Caco-2 (cell line): ENCODE data around the gene BAG3. TPM values are rescaled to one million over a fixed set of nuclear protein-coding genes. Genes with fewer than 3 reads are reported as not detected.

Experiments
- BruUV-seq: library from RNA; stranded (reverse); fragments of 400-500 nt; replicated peaks from 2 replicates; lab custom pipeline; 2021; lab: Mats Ljungman, UMichigan
- CTCF ChIA-PET: fragments of 300-600 bp; sonication (Branson Sonifier 250); formaldehyde crosslinking; loops from one replicate; lab custom pipeline; 2022; ENCODE audit warnings: antibody characterized with exemption; lab: Charles Lee
- POLR2A ChIA-PET: fragments of 300-600 bp; sonication (Branson Sonifier 250); formaldehyde crosslinking; loops from one replicate; lab custom pipeline; 2022; ENCODE audit warnings: antibody characterized with exemption; lab: Charles Lee
- DNase-seq, 2 experiments: peaks; one replicate each; pipeline versions ENCODE4 v3.0.0 to v3.0.0-alpha.2; 2020 to 2022
- H3K27me3 ChIP-seq: replicated peaks from 2 replicates; pipeline ENCODE4 v1.6.0; 2011; ENCODE audit warnings: low read length; ENCODE audit not compliant: control insufficient read depth, insufficient read depth
- H3K36me3 ChIP-seq: 2 replicates; pipeline ENCODE4 v1.5.1; 2011; ENCODE audit warnings: low read length; ENCODE audit not compliant: control insufficient read depth, insufficient read depth
- H3K4me1 ChIP-seq: fragments of 250-450 bp; sonication (Bioruptor Pico); 2 replicates; pipeline ENCODE4 v1.5.1; 2020; ENCODE audit warnings: mild to moderate bottlenecking
- H3K4me3 ChIP-seq: 2 replicates; pipeline ENCODE4 v1.5.1; 2011; ENCODE audit warnings: low read depth, mild to moderate bottlenecking, control low read depth, low read length
- H3K9me3 ChIP-seq: fragments of 250-450 bp; sonication (Bioruptor Pico); 2 replicates; pipeline ENCODE4 v1.5.1; 2020; ENCODE audit warnings: mild to moderate bottlenecking, moderate library complexity
- H3K27ac Mint-ChIP-seq: one replicate; pipeline ENCODE4 v1.8.0; 2022; ENCODE audit warnings: mixed read lengths; ENCODE audit not compliant: unreplicated experiment
- H3K27me3 Mint-ChIP-seq: one replicate; pipeline ENCODE4 v1.8.0; 2022; ENCODE audit warnings: mixed read lengths; ENCODE audit not compliant: insufficient read depth, unreplicated experiment
- H3K36me3 Mint-ChIP-seq: one replicate; pipeline ENCODE4 v1.8.0; 2022; ENCODE audit warnings: mild to moderate bottlenecking, mixed read lengths; ENCODE audit not compliant: insufficient read depth, unreplicated experiment
- H3K4me1 Mint-ChIP-seq: one replicate; pipeline ENCODE4 v1.8.0; 2022; ENCODE audit warnings: low read depth, mixed read lengths; ENCODE audit not compliant: unreplicated experiment
- H3K4me3 Mint-ChIP-seq: one replicate; pipeline ENCODE4 v1.8.0; 2022; ENCODE audit warnings: mild to moderate bottlenecking, moderate library complexity, mixed read lengths; ENCODE audit not compliant: unreplicated experiment
- H3K9me3 Mint-ChIP-seq: one replicate; pipeline ENCODE4 v1.8.0; 2022; ENCODE audit warnings: mixed read lengths; ENCODE audit not compliant: unreplicated experiment
- CTCF ChIP-seq, 2 experiments: fragments of 200-600 bp in 1 of 2; IDR thresholded peaks; 1 replicate in 1 of 2; 2 replicates in 1 of 2; pipeline versions ENCODE4 v1.5.1 to v1.8.0; 2011 to 2022; ENCODE audit warnings: antibody characterized with exemption in 1 of 2, control low read depth in 1 of 2, inconsistent platforms in 1 of 2, low read depth in 1 of 2, low read length in 1 of 2, mild to moderate bottlenecking in 1 of 2, moderate library complexity in 1 of 2; ENCODE audit not compliant: insufficient read depth in 1 of 2, severe bottlenecking in 1 of 2, unreplicated experiment in 1 of 2
- intact Hi-C: fragments of 100-400 bp; cut with micrococcal nuclease; formaldehyde crosslinking; loops from one replicate; pipeline ENCODE4 v1.10.0; 2022; ENCODE audit not compliant: unreplicated experiment
- total RNA-seq: library from RNA; stranded (reverse); gene quantifications from 2 replicates; pipeline ENCODE4 v1.2.3, GENCODE V29; 2022

Gene BAG3
- total RNA-seq, 1 experiment from 2014 or later: 30.7 TPM

- H3K27ac Mint-ChIP-seq: no peak overlapping the region
- no peak for TF ChIP-seq CTCF (IDR thresholded peaks at IDR 0.05; ENCODE audit: insufficient read depth in 1 of 2, low read depth in 1 of 2, low read length in 1 of 2, severe bottlenecking in 1 of 2, unreplicated experiment in 1 of 2)
- Histone ChIP-seq H3K36me3 (0 out of 2 replicates have a peak, but pooled peaks cover 3% of the 10 kb centered on the region), H3K4me3 (no peak overlapping the region), H3K27me3 (no peaks in the 10 kb centered on the region), H3K9me3 (no peaks in the 10 kb centered on the region), H3K4me1 (peaks cover 19% of the 10 kb centered on the region)
- peaks cover 6% of the 10 kb centered on the region for H3K4me1 Mint-ChIP-seq
- no peak overlapping the region for H3K4me3 Mint-ChIP-seq
- no peak for DNase-seq
- no TSS peak for BruUV-seq
- H3K36me3 Mint-ChIP-seq: peaks cover 31% of the 10 kb centered on the region
- no peaks in the 10 kb centered on the region for H3K9me3 Mint-ChIP-seq
- intact Hi-C loops: no loop called here
- H3K27me3 Mint-ChIP-seq: no peaks in the 10 kb centered on the region
- POLR2A ChIA-PET: no interaction called here
- CTCF ChIA-PET: no interaction called here
Observed at GRCh38 chr10:119656760-119657159, 5.6 kb downstream of the BAG3 start.

GRCh38 chr10:119657725-119658124, 6.5 kb downstream of the BAG3 start:
- no peak overlapping the region for H3K4me3 ChIP-seq
- TF ChIP-seq CTCF (IDR thresholded peaks at IDR 0.05; ENCODE audit: insufficient read depth in 1 of 2, low read depth in 1 of 2, low read length in 1 of 2, severe bottlenecking in 1 of 2, unreplicated experiment in 1 of 2): no peak

GRCh38 chr10:119658274-119658673, 7.1 kb downstream of the BAG3 start:
- peak overlapping the region; percentile 69 for H3K27ac Mint-ChIP-seq
- Histone ChIP-seq H3K36me3 (0 out of 2 replicates have a peak, but pooled peaks cover 3% of the 10 kb centered on the region), H3K9me3 (no peaks in the 10 kb centered on the region), H3K4me3 (no peak overlapping the region), H3K4me1 (peaks cover 11% of the 10 kb centered on the region), H3K27me3 (no peaks in the 10 kb centered on the region)
- peaks cover 8% of the 10 kb centered on the region for H3K4me1 Mint-ChIP-seq
- POLR2A ChIA-PET: no interaction called here
- CTCF ChIA-PET: no interaction called here
- no peak for TF ChIP-seq CTCF (IDR thresholded peaks at IDR 0.05; ENCODE audit: insufficient read depth in 1 of 2, low read depth in 1 of 2, low read length in 1 of 2, severe bottlenecking in 1 of 2, unreplicated experiment in 1 of 2)
- peaks cover 37% of the 10 kb centered on the region for H3K36me3 Mint-ChIP-seq
- no peaks in the 10 kb centered on the region for H3K27me3 Mint-ChIP-seq
- BruUV-seq: no TSS peak
- intact Hi-C loops: no loop called here
- no peak for DNase-seq
- H3K9me3 Mint-ChIP-seq: no peaks in the 10 kb centered on the region
- H3K4me3 Mint-ChIP-seq: no peak overlapping the region

More at GRCh38 chr10:119657725-119658124, 6.5 kb downstream of the BAG3 start:
- Histone ChIP-seq H3K9me3 (no peaks in the 10 kb centered on the region), H3K27me3 (no peaks in the 10 kb centered on the region), H3K36me3 (0 out of 2 replicates have a peak, but pooled peaks cover 3% of the 10 kb centered on the region), H3K4me1 (peaks cover 15% of the 10 kb centered on the region)
- no peaks in the 10 kb centered on the region for H3K9me3 Mint-ChIP-seq
- H3K27ac Mint-ChIP-seq: no peak overlapping the region
- intact Hi-C loops: no loop called here
- ChIA-PET CTCF (no interaction called here), POLR2A (no interaction called here)
- no peak overlapping the region for H3K4me3 Mint-ChIP-seq
- H3K36me3 Mint-ChIP-seq: peaks cover 37% of the 10 kb centered on the region
- no TSS peak for BruUV-seq
- H3K27me3 Mint-ChIP-seq: no peaks in the 10 kb centered on the region
- H3K4me1 Mint-ChIP-seq: peaks cover 6% of the 10 kb centered on the region
- no peak for DNase-seq
